Activated CD4-positive, alpha-beta T cell treated with anti-CD3 and anti-CD28 coated beads, Interleukin-2, amount 50 U/mL, for 24 hours (primary cell): ENCODE results near the gene TFEC.
"Not testable (repeated sequence)": the region's sequence is repeated elsewhere in the genome, so short reads cannot be mapped to it uniquely, and the experiment has no call there.

Experiments used
- DNase-seq, 2 donors: peaks; one replicate each; pipeline ENCODE4 v3.0.0-alpha.2; 2020; ENCODE audit warnings: low read depth in 1 of 2, low spot score in 1 of 2

The TFEC gene

GRCh38 chr7:115930184-115930583 is 100.4 kb downstream of the TFEC start:
- not testable (repeated sequence) for DNase-seq

GRCh38 chr7:115929736-115930135 is 100.8 kb downstream of the TFEC start:
- DNase-seq = not testable (repeated sequence)

GRCh38 chr7:115924411-115924810 is 106.2 kb downstream of the TFEC start:
- no peak for DNase-seq

- DNase-seq = no peak
Observed at GRCh38 chr7:115920367-115920766, 110.2 kb downstream of the TFEC start.

- no peak for DNase-seq
Observed at GRCh38 chr7:115914951-115915350, 115.6 kb downstream of the TFEC start.

- no peak for DNase-seq
Observed at GRCh38 chr7:115911465-115911864, 119.1 kb downstream of the TFEC start.

- no peak for DNase-seq
Observed at GRCh38 chr7:115910541-115911164, 119.9 kb downstream of the TFEC start.

- DNase-seq = no peak
Observed at GRCh38 chr7:115906731-115907130, 123.8 kb downstream of the TFEC start.

- no peak for DNase-seq
Observed at GRCh38 chr7:115889669-115889984, 140.9 kb downstream of the TFEC start.

- no peak for DNase-seq
Observed at GRCh38 chr7:115888981-115889668, 141.4 kb downstream of the TFEC start.

- DNase-seq = no peak
Observed at GRCh38 chr7:115885550-115885949, 145.0 kb downstream of the TFEC start.
